NCI-H526 treated with DMSO at 0.1 percent for 48 hours (cell line): Measurements from ENCODE around the gene ZBED3.

Source experiments
- DNase-seq: peaks from one replicate; lab custom pipeline; 2025; lab: John Stamatoyannopoulos, UW

ZBED3 gene

DNA sequence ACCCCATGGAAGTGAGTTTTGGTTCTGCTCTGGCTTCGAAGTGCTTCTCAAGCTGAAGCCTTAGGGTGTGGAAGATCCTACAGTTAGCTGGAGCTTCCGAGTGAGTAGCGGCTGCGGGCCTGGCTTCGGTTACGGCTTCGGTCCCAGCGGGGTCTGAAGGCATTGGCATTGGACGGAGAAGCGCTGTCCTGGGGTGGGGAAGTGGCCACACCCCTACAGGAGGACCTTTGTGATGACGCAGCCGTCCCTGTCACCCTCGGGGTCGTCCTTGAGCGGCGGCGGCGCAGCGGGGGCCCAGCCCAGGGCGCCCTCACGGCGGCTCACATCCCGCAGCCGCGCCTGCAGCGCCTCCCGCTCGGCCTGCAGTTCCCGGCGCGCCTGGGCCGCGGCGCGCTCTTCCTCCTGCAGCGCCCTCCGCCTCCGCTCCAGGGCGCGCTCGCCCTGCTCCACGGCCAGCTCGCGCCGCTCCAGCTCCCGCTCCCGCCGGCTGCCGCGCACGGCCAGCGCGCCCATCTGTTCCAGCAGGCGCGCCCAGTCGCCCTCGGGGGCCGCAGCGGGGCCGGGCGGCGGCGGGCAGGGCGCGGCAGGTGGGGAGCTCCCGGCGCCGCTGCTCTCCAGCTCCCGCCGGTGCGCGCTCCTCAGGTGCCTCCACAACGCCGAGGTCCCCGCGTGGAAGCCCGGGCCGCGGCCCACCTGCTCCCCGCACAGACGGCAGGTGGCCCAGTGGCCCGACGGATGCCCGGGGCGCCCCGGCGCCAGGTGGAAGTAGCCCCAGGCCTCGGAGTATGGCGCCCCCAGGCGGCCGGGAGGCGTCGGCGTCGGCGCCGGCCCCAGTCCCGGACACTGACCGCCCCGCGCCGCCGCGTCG is 9.9 kb downstream of the ZBED3 start:
- peak; percentile 11 for DNase-seq

DNA sequence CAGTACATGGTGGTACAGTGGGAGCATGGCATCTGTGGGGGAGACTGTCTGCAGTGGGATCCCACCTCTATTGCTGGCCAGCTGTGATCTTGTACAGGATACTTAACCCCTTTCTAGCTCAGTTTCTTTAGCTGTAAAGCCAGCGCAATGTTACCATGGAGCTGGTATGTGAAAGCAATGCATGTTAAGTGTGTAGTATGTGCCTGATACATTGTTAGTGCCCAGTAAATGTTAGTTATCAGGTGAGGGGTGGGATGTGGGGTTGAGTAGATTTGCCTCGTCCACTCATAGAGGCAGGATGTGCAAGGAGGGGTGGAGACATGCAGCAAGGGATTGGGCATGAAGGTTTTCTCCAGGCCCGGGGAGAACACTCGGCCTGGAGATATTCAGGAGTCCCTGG is 12.3 kb downstream of the ZBED3 start:
- DNase-seq, result no peak

DNA sequence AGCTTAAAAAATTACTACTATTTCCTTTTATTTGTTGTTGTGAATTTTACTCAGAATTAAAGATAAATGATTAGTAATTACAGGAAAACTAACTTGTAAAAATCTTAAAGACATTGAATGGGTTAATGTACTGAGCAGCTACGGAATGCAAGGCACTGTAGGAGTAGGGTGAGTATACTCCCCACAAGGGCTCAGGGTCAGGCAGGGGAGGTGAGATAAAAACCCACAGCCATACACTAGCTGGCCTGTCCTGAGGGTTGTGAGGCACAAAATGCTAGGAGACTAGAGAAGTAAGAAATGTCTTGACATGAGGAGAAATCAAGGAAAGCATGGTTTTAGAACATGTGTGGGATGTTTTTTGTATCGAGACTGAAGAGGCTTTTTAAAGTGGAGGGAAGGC is 13.4 kb downstream of the ZBED3 start:
- DNase-seq, result no peak

DNA sequence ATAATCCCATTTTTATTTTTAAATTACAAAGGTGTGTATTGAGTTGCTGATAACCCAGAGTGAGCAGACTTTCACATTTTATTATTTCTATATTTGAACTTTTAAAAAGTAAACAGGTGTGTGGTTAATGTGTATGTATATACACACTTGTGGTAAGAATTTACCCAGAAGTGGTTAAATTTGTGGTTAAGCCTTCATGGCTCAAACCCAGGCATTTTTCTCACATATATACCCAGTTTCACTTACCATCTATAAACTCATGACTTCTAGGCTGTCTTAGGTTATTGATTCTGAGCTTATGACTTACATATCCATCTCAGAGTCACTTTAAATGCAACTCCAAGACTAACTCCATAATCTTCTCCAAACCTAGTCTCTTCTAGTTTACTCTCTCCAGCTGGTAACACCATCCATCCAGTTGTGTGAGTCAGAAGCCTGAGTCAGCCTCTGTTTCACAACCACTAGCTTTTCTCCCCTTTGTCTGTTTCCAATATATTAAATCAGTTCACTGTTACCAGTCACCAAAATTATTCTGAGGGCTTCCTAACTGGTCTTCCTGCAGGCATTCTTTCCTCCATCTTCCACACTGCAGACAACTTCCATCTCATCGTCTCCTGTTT is 20.2 kb downstream of the ZBED3 start:
- no peak for DNase-seq

DNA sequence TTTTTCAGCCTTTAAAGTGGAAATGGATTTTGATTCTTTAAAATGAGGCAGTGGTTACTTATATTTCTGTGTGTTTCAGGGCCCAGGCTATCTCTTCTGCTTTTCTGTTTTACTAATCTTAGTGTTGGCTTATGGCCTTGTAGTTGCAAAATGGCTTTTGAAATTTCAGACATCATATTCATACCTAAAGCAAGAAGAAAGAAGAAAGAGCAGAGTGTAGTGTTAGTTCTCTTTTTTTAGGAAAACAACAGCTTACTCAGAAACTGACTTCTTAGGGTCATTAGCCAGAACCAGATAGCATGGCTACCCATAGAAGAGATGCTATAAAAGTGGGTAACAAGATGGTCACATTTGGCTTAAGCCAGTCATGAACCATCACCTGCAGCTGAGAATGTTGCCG is 20.9 kb downstream of the ZBED3 start:
- DNase-seq, result no peak

DNA sequence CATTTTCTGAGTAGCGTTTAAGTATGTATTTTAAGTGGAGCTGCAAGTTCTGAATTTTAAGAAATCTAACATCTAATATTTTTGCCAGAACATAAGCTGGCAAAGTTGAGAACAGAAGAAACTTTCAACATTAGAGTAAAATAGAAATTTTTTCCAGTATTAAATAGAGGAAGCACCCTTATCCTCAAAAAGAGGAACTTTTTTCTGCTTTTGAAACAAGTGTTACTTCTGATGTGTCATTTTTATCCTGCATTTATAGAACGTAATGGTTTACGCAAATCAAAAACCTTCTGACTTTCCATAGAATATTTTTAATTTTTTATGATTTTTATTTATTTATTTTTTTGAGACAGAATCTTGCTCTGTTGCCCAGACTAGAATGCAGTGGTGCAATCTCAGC is 21.8 kb downstream of the ZBED3 start:
- no peak for DNase-seq

DNA sequence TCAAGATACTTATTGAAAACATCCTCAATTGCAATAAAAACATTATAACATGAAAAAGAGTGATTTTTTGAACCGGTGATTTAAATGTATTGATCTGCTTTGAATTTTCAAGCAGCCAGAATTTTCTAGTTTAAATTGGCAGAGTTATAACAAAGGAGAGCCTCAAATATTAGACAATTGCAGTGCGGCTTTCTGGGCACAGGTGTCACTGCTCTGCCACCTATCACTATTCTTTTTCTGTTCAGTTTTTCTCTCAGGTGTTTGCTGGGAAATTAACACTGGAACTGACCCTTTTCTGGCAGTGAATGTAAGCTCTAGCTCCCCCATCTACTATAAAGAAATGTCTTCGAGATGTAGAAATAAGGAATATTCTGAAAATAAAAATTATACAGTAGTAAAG is 23.0 kb downstream of the ZBED3 start:
- no peak for DNase-seq

DNA sequence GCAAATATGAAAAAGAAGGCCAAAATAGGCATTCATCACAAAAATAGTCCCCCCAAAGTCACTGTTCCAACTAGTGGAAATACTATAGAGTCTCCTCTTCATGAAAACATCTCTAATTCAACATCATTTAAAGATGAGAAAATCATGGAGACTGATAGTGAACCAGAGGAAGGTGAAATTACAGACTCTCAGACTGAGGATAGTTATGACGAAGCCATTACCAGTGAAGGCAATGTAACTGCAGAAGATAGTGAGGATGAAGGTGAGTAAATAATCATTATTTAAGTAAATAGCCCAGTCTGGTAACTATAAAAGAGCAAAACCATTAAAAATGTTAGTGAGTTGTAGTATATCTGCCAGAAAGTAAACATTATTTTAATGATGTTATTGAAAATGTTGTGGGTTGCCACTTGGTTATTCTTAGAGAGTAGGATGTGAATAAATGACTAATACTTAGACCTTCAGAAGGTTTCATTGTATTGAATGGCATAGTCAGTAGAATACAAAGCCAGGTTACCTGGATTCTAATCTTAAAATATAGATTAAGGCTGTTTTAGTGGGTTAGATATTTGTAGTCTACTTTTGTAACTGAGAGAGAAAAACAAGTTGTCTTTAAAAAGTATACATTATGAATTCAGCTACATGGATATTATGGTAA is 40.5 kb downstream of the ZBED3 start:
- no peak for DNase-seq

DNA sequence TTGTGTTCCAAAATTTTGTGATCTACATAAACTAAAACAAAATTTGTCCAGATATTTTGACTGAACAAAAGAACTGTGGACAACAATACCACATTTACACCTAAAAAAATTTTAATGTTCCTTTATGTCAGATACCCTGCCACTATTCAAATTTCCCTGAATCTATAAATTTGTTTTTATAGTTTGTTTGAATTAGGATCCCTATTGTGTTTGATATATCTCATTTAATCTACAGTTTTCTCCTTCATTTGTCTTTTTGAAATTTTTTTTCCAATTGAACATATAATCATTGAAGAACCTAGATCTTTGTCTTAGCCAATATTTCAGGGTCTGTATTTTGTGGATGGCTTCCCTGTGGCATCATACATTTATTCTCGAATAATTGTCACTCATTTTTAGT is 51.1 kb downstream of the ZBED3 start:
- DNase-seq, result no peak

DNA sequence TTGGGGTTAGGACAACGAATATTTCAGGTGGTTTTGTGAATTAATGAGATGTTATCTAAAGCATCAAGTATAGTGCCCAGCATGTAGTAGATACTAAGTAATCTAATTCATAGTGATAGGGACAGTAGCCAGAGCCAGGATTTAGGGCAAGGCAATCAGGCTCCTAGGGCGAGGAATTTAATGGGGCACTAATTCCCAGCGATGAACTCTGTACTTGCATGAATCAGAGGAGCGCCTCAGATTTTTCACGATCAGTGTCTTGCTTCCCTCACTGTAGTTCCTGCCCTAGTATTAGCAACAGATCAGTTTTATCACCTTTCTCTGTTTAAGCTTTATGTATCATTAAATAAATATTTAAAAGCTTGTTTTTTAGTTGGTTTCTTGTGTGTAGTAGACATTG is 53.7 kb downstream of the ZBED3 start:
- DNase-seq, result no peak

DNA sequence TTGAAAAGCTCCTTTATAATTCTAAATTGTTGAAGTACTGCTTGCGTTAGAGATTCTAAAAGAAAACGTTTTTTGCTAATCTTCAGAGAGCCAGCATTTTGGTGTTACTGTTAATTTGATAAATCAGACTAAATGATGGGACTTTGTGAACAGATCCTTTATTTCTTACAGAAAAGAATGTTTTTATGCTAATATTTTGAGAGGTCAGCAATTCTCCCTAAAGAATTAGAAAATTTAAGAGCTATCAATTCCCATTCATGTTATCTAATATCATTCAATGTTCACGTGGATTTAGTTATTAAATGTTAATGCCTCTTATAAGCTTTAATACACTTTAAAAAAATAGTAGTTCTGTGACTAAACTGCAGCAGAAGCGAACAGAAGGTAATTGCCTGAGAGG is 54.5 kb downstream of the ZBED3 start:
- DNase-seq, result no peak

DNA sequence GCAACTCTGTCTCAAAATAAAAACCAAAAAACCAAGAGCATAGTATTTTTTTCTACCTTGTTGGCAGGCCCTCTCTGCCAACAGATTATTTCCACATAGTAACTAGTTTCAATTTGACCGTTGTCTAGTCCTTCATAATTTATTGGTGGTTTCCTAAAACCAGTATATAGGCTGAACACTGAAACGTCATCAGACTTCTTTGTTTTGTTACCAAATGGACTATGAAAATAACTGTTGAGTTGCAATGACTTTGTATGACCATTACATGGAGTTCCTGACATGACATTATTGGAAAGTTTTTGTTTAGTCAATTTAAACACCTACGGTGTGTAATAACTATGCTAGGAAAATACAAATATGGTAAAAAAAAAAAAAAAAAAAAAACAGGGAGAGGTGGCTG is 55.2 kb downstream of the ZBED3 start:
- DNase-seq, result no peak

DNA sequence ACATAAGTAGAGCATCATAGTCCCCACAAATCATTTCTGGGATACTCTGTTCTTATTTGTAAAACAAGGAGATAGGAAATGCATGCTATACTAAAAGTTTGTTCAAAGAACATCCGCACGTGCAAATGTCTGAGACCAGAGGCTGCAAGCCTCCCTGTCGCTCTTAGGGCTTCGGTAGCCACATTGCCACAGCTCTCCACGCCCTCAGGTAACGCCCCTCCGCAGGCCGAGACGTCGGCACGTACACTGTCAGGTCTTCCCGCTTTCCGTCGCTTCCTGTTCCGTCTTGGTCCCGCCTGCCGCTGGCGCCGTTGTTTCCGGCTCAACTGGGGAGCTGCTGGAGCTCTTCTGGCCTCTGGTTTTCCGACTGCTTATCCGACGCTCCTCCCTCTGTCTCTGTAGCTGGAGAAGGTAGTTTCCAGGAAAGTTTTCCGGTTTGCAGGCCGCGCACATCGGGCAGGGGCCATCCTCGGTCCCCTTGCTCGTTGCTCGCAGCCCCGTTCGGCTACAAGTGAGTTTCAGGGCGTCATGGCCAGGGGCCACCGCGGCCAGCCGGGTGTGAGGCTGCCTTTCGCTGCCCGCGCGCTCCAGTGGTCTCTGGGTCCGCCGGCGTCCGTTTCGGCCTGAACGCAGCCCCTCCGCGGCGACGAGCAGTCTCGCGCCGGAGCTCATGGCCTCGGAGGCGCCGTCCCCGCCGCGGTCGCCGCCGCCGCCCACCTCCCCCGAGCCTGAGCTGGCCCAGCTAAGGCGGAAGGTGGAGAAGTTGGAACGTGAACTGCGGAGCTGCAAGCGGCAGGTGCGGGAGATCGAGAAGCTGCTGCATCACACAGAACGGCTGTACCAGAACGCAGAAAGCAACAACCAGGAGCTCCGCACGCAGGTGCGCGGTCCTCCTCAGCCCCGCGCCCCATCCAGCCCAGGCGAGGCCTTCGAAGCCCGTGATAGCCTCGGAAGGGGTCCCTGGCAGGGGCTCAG is 56.7 kb downstream of the ZBED3 start, which contains the start of gene AGGF1:
AGGF1 (plus strand) TSS at position 308 of the 975 bp plus-strand sequence; CDS start at position 671, 363 bp downstream.
- peak; percentile 85 for DNase-seq

DNA sequence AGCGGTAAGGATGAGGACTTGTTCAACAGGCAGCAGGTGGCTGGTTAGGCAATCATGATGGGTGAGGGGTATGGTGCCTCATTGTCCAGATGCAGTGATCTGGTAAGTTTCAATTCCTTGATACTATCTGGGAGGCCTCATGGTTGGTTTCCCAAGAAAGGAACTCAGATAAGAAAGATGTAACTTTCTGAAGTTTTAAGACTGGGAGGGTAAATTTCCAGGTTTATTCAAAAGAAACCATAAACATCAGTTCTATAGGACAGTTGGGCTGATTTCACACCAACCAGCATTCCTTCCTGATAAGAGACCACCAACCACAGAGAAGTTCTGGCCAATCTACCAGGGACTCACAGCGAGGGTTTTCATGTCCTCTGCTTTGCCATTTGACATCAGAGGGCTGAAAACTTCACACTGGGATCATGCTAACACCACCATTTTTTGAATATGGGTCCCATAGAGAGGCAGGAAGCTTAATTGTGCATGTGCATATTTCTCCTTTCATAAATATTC is 57.7 kb downstream of the ZBED3 start:
- no peak for DNase-seq

DNA sequence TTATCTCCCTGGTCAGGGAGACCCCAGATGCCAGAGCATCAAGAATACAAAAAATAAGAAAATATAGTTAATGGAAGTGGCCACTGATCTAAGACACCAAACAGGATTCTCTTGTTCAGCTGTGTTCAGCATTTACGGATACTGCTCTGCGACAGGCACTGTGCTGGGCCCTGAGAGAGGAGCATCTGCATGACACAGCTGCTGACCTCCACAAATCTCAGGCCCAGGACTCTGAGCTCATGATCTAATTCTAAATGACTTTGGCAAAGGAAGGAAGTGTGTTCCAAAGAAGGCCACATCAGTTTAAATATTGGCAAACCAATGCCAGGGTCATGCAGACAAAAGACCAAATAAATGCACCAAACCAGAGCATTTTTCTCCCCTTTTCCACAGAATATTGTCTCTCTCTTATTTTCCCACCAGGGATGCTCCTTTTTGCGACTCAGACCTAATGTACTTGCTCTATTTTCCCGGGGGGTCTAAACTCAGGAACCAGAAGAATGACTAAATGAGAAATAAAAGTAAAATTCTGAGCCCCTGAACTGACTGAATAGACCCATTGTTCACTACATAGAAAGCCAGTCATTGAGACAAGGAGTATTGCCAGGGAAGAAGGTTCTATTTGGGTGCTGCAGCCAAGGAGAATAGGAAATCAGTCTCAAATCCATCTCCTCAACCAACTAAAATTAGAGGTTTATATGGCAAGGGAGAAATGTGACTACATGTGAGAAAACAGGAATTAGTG is 58.3 kb downstream of the ZBED3 start:
- DNase-seq, result no peak

DNA sequence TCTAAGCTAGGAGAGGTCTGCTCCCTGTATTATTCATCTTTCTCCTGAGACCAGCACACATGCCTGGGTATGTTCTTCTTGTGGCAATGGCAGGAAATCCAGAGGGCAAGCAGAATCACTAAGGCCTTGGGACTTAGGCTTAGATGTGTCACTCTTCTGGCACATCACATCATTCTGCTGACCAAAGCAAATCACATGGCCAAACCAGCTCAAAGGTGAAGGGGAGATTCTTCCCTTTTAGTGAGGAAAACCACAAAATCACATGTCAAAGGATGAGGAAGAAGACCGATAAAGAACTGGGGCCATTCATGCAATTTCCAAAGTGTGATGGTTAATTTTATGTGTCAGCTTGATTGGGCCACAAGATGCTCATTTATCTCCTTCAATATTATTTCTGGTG is 62.6 kb downstream of the ZBED3 start:
- DNase-seq, result no peak

DNA sequence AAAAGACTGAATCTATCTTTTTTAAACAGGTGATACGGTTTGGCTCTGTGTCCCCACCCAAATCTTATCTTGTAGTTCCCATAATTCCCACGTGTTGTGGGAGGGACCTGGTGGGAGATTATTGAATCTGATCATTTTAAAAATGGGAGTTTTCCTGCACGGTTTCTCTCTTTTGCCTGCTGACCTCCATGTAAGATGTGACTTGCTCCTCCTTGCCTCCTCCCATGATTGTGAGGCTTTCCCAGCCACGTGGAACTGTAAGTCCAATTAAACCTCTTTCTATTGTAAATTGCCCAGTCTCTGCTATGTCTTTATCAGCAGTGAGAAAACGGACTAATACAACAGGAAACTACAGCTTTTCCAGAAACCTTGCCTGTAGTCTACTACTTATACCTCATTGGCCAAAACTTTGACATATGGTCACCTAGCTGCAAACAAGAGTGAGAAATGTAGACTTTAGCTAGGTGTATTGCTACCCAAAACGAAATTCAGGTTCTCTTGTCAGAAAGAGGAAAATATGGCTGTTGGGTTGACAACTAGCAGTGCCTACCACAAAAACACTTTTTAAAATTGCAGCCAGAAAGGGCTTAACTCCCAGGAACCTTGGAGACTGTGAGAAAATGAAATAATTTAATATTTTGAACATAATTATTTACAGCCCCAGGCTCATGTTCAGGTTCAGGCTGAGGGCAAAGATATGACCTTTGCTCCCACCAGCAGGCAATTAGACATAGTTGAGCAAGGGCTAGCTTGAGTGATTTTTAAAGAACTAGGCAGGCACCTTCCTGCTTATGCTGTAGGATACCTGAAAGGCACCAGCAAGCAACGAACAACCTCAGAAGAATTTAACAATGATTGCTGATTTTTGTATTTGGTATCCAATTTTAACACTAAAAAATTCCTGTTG is 64.3 kb downstream of the ZBED3 start:
- DNase-seq, result no peak
